Activated CD4-positive, alpha-beta T cell treated with anti-CD3 and anti-CD28 coated beads for 24 hours (primary cell): ENCODE results near the gene ZNF594.
"Not testable (repeated sequence)": the region's sequence is repeated elsewhere in the genome, so short reads cannot be mapped to it uniquely, and the experiment has no call there.

Experiments used
- DNase-seq, 2 donors: peaks; one replicate each; pipeline ENCODE4 v3.0.0-alpha.2; 2020; ENCODE audit warnings: low read depth in 2 of 2

ZNF594 gene

DNA sequence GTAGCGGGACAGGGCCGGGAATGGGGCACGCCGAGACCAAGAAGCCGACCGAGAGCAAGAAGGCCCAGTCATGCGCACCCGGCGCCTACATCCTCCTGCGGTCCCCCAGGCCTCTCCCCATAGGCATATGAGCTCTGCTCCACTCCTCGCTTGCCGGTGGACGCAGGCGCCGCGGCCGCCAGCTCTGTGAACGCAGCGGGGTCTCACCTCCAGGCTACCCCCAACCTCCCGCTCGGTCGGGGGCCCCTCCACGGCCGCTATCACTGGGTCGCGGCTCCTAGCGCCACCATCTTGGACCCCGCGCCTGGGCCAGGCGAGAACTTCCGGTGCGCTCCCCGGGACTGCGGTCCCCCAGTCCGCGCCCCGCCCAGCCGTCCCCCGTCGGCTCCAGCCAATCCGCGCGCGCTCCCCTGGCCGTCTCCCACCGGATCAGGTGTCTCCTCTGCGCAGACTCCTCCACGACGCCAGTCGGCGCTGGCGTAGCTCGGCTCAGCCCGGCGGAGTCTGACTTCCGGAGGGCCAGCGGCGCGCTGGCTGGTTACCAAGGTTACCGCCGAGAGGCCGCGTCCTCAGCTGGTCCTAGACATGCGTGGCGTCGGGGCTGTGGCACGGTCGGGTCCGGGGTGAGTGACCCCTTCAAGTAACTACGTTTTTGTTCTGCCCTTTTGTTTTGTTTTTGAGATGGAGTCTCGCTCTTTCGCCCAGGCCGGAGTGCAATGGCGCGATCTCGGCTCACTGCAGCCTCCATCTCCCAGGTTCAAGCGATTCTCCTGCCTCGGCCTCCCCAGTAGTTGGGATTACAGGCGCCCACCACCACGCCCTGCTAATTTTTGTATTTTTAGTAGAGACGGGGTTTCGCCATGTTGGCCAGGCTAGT, at the start of gene ZNF594:
TSS of gene ZNF594 (minus strand) at position 328 of the 877 bp plus-strand sequence. CDS start 7,612 bp downstream, outside the sequence.
- DNase-seq, result peak; percentile 96 to 97

DNA sequence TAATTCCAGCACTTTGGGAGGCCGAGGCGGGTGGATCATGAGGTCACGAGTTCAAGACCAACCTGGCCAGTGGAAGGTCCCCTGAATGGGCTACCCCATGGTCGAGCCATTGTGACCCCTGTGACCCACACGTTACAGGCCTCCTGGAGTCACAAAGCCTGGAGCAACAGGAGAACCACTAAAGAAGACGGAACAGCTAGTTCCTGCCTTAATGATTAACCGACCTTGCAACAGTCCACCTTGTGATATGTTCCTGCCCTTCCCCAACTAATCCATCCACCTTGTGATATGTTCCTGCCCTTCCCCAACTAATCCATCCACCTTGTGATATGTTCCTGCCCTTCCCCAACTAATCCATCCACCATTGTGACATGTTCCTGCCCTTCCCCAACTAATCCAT, 48.1 kb upstream of the ZNF594 start:
- DNase-seq, result not testable (repeated sequence)

DNA sequence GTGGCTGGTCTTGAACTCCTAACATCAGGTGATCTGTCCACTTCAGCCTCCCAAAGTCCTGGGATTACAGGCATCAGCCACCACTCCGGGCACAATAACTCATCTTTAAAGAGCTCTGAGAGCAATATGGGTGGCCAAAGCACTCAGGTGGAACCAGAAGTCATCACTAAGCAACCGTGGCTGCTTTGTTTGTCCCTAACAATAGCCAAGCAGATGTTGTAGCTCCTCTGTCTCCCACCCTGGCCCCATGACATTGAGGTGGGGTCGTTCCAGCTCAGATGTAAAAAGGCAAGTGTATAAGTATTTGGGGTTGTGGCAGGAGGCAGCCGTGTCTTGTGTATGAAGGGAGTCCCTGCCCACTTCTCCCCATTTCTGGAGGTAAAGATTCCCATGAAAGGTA, 46.7 kb upstream of the ZNF594 start:
- DNase-seq, result no peak

DNA sequence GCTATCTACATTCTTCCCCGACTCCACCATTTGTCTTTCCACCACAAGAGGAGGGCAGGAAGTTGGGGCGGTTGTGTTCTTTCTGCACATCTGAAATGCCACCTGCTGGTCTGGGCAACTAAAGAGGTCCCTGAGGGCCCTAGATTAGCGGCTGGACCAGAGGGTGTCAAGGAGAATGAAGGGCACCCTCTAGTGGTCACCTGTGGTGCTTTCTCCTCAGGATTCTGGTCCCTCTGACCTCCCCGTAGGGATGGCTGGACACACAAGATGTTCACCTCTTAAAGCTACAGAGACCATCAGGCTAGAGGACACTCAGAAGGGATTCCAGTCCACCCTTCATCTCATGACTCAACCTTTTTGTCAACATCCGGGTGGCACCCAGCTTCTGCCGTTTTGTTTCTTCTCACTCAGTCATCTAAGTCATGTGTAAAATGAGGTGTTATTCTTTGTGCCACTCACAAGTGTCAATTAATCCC, 45.9 kb upstream of the ZNF594 start:
- DNase-seq, result no peak

DNA sequence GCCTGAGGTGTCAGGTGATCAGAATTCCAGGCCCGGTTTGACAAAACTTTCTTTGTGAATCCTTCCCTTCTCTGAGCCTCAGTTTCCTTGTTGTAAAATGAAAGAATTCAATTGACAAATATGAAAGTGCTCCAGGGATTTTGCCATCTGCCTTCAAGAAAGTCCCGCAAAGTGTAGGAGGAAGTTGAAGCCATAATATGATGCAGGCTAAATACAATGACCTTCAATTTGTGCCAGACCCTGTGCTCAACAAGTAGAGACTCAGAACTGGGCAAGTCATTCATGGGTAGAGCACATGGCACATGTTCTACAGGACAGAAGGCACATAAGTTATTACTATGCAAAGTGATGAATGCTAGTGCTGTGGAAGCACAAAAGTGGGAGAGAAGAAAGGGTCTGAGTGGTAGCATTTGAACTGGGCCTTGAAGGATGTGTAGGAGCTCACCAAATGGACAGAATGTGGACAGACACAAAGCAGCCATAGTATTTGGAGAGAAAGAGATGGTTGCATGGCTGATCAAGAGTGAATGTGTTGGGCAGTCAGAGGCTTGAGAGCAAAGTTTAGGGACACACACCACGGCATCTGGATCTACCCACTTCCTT, 45.4 kb upstream of the ZNF594 start:
- DNase-seq, result no peak

DNA sequence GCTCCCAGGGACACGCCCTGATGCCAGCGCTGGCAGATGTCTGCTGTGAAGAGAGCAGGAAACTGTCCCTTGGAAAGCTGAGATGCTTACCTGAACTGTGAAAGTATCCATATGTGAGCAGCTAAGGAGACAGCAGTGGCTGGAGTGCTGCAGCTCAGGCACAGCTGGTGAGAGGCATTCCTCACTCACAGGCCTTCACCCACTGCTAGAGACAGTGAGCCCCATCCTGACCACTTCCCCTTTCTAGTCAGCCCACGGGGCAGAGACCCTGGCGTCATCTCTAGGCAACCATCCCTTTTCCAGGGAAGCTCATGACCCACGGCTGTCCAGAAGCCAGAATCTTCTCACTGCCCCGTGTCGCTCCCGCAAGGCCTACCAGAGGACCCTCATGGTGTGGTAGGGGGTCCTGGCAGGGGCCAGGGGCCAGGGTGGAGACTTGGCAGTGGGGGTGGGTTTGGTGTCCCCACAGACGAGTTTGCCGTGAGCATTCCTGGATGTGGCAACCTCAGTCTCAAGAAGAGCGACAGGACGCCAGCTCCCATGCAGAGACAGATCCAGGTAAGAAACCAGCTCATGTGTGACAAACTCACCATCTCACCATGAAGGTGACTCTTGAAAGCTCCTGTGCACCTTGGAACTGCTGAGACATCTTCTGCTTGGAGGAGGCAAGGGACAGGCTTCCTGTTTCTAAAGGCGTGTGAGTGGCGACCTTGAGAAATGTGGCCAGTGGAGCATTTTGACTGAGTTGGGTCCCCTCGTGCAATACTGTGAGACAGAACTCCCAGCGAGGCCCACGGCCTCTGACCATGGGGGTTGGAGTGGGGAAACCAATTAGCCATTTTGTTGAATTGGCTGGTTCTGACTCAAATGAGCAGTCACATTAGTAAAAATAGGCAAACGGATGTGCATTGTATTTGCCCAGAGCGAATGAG, 43.2 kb upstream of the ZNF594 start, which contains the start of gene SCIMP:
TSS of gene SCIMP (minus strand) at position 216 of the 932 bp plus-strand sequence. CDS start at position 111, 105 bp downstream.
- no peak for DNase-seq

DNA sequence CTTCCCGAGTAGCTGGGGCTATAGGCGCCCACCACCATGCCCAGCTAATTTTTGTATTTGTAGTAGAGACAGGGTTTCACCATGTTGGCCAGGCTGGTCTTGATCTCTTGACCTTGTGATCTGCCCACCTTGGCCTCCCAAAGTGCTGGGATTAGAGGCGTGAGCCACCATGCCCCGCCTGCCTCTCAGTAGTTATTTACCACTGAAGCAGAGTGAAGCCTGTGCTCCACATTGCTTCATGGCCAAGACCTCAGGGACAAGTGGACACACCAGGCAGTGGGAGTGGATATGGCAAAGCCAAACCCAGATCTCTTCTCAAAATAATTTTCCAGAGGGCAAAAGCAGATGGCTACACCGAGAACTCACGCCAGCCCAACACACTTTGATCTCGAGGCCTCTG, 41.8 kb upstream of the ZNF594 start:
- not testable (repeated sequence) for DNase-seq

DNA sequence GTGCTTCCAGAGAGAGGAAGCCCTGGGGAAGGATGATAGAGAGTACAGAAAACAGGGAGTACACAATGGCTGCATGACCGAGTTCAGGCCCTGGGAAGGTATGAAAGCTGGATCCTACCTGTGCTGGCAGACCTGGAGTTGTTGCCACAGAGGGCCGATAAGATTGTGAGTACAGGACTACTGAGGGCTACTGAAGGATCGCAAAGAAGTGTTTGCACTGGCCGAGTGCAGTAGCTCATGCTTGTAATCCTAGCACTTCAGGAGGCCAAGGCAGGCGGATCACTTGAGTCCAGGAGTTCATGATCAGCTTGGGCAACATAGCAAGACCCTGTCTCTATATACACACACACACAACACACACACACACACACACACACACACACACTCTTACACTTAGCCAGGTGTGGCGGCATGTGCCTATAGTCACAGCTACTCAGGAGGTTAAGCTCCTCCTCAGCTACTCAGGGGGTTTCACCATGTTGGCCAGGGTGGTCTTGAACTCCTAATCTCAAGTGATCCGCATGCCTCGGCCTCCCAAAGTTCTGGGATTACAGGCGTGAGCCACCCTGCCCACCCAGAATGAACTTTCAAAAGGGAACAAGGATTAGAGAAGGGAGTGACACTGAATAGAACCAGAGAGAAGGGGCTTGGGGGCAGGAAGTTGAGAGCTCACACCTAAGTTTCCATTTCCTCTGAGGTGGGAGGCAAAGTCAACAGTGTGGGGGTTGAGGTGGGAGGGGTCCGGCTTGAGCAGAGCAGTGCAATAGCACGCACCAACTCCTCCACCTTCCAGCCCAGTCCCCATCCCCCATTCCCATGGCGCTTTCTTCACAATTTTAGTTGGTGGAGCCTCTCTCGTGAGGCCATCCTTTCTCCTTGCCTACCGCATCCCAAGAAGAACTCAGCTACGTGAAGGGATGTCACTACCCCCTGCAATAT, 35.5 kb upstream of the ZNF594 start:
- DNase-seq, result no peak

DNA sequence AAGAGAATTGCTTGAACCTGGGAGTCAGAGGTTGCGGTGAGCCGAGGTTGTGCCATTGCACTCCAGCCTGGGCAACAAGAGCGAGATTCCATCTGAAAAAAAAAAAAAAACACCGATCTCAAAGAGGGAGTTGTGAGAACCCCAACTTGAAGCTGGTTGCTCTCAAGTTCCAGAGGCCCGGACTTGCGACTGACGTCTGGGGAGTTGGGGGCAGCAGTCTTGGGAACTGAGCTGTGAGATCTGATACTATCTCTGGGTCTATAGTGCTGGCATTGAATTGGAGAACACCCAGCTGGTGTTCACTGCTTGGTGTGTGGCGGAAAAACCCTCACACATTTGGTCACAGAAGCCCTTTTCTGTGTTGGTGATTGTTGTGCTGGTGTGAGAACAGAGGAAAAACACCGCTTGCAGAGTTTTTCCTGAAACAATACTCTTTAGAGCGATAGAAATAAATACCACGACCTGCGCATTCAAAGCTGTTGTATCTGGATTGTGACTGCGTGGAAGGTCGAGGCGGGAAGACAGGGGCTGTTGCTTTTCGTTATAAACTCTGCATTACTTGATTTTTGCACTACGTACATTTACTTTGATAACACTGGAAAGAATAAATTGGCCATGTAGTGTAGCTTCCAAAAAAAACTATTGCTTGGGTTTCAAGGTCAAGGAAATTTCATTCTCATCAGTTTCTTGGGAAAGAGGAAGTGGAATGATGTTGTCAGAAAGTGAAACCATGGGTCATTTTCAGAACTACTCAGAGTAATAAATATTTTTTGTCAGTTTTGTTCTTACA, 34.2 kb upstream of the ZNF594 start:
- no peak for DNase-seq

DNA sequence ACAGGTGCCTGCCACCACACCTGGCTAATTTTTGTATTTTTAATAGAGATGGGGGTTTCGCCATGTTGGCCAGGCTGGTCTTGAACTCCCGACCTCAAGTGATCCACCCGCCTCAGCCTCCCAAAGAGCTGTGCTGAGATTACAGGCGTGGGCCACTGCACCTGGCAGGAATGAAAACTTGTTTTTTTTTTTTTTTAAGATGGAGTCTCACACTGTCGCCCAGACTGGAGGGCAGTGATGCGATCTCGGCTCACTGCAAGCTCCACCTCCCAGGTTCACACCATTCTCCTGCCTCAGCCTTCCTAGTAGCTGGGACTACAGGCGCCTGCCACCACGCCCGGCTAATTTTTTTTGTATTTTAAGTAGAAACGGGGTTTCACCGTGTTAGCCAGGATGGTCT, 30.2 kb upstream of the ZNF594 start:
- DNase-seq, result not testable (repeated sequence)

DNA sequence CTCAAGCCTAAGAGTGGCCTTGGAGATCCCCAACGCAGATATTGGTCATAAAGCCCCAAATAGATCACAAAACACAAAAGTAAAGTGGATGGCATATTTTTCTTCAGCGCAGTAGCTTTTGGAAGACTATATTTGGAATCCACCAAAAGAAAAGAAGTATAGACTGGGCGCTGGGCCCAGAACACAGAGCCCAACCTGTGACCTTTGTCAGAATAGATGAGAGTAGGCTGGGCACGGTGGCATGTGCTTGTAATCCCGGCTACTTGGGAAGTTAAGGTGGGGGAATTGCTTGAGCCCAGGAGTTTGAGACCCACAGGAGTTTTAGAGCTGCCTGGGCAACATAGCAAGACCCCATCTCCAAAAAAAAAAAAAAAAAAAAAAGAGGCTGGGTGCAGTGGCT, 28.4 kb upstream of the ZNF594 start:
- no peak for DNase-seq

DNA sequence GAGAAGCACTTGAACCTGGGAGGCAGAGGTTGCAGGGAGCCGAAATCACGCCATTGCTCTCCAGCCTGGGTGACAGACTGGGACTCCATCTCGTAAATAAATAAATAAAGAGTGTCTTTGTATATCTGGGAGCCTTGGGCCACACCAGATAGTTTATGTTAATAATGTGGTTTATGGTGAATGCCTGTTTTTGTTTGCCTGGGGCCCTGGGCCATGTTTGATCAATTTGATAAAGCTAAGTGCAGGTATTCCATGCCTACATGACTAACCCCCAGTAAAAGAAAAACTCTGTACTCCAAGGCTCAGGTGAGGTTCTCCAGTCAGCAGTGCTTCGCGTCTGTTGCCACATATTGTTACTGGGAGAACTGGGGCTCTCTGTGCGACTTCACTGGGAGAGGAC, 27.9 kb upstream of the ZNF594 start:
- DNase-seq, result no peak

DNA sequence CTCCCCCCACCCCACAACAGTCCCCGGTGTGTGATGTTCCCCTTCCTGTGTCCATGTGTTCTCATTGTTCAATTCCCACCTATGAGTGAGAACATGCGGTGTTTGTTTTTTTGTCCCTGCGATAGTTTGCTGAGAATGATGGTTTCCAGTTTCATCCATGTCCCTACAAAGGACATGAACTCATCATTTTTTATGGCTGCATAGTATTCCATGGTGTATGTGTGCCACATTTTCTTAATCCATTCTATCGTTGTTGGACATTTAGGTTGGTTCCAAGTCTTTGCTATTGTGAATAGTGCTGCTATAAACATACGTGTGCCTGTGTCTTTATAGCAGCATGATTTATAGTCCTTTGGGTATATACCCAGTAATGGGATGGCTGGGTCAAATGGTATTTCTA, 25.9 kb upstream of the ZNF594 start:
- DNase-seq, result not testable (repeated sequence)

DNA sequence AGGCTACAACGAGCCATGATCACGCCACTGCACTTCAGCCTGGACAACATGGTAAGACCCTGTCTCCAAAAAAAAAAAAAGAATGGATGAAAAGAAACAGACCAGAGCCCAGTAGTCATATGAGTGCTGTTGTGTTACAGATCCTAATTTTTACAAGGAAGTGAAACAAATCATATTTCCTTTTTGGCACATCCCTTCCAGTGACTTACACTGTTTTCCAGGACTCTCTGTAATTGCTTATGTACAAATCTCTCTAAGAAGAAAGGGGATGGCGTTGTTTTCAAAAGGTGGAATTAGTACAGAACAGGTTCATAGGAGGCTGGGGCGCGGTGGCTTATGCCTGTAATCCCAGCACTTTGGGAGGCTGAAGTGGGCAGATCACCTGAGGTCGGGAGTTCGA, 19.8 kb upstream of the ZNF594 start:
- DNase-seq, result no peak

DNA sequence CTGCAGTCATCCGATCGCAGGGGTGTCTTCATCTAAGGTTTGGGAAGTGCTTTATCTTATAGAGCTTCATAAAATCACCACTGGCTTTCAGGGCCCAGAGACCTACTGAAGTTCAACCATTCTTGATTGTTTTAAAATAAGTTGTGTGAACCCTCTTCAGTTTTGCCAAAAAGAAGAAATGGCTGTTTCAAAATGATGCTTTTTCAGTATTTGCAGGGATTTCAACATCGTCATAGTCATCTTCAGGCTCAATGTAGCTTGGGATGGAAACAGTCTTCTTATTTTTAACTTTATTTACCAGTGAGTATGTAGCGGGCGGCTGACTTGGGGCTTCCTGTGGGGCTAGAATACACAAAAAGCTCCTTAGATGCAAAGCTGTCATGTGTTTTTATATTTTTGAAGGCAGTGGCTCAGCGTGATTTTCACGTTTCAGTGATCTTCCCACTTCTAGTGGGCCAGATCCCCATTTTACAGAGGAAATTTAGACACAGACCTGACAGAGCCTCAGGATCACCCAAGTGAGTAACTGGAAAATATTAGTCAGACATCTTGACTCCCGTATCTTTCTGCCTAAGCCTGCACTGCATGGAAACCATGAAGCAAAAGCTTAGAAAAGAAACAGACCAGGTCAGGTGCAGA, 19.1 kb upstream of the ZNF594 start:
- DNase-seq, result no peak

DNA sequence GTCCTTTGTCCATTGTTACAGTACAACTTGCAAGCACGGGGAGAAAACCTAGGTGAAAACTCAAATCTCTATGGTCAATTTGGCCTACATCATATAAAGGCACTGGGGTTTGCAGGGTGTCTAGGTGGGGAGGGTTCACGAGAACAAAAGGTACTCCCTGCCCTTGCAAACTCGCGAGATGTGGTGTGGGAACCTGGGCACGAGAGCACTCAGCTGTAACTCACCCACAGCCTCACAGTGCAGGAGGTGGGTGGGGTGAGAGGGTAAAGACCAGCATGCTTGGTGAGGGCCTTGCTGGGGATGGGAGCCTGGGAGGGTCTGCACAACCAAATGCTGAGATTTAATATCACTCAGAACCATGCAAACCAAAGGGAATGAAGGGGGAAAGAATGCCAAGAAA, 18.4 kb upstream of the ZNF594 start:
- DNase-seq, result no peak

DNA sequence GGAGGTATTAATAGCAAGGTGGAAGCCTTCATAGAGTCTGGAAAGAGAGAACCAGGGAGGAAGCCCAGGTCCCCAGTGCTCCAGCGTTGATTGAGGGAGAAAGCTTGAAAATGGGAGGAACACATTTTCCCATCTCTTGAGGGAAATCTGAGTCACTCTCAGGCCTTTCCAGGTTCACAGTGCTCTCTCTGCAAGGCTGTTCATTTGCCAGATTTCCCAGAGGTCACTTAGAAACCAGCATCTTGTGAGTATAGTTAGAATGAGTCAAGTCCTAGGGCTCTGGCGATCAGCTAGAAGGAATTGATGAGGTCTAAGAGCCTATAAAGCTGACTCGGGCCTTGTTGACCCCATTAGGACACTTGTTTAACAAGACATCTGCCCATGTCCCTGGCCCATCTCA, 17.7 kb upstream of the ZNF594 start:
- DNase-seq, result no peak

DNA sequence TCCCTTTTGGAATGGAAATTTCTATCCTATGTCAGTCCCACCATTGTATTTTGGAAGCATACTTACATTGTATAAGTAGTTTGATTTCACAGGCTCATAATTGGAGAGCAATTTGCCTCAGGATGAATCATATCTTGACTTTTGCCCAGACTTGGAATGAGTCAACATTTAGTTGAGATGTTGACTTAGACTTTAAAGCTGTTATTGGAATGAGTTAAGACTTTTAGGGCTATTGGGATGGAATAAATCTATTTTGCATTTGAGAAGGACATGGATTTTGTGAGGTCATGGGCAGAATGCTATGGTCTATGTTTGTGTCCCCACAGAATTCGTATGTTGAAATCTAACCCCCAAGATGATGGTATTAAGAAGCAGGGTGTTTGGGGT, 12.2 kb upstream of the ZNF594 start:
- no peak for DNase-seq

DNA sequence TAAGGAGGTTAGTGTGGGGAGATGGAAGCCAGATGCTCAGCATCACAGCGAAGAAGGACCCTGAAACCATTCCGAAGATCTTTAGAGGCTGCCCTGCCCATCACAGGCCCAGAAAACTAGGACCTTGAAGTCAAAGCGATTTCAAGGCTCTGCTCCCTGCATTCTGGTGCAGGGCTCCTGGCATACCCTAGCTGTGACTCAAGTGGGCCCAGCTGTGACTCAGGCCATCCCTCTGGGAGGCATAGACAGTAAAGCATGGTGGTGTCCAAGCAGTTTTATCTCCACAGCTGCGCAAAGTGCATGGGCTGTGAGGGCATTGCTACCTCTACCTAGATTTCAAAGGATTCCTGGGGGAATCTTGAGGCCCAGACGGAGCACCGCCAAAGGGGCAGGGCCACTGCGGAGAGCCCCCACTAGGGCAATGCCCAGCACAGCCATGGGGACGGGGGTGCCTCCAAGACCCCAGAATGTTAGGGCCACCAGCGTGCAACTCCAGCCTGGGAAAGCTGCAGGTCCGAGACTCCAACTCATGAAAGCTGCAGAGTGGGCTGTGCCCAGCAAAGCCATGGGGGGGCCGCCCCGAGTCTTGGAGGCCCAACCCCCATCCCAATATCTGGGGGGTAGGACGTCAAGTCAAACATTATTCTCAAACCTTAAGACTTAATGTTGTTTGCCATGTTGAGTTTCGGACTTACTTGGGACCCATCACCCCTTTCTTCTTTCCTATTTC, 11.7 kb upstream of the ZNF594 start:
- no peak for DNase-seq
